ENCODE results near the gene SRP68. TPM values are rescaled to one million over a fixed set of nuclear protein-coding genes. Genes with fewer than 3 reads are reported as not detected.

Gene SRP68
- polyA plus RNA-seq, 3 donors, result 27.4 to 47.1 (median 42.1) TPM

GRCh38 chr17:75995385-75995925 lies 76.9 kb downstream of the SRP68 start:
- peak overlapping the region in 1 of 7 donors; percentile 30 for H3K27ac Mint-ChIP-seq
- no peak for TF ChIP-seq CTCF (IDR thresholded peaks at IDR 0.05)
- 100% methylated on average over 5 of the region's 7 CpGs for WGBS (ENCODE audit: insufficient coverage)
- H2AFZ ChIP-seq (ENCODE audit: insufficient read depth, low read depth, low read length, poor library complexity, severe bottlenecking), result no peak overlapping the region
- H3K27me3 Mint-ChIP-seq (ENCODE audit: low read depth in 3 of 3), result peaks cover 0 to 2% (median 0%) of the 10 kb centered on the region in 3 donors
- H3K9ac ChIP-seq (ENCODE audit: insufficient read depth, low read length, poor library complexity, severe bottlenecking), result no peak overlapping the region
- H3K27ac ChIP-seq (ENCODE audit: low read depth in 1 of 2, low read length in 2 of 2), result no peak overlapping the region
- peaks cover 17 to 42% of the 10 kb centered on the region in 2 donors for H3K36me3 ChIP-seq (replicated peaks in 1 of 2; ENCODE audit: control insufficient read depth in 1 of 2, insufficient read depth in 2 of 2, low read length in 2 of 2)
- H3K4me3 ChIP-seq (replicated peaks in 1 of 3; ENCODE audit: low read depth in 2 of 3, low read length in 3 of 3), result no peak overlapping the region
- H3K9me3 ChIP-seq (replicated peaks in 1 of 2; ENCODE audit: control insufficient read depth in 1 of 2, insufficient read depth in 1 of 2, low read length in 2 of 2), result no peaks in the 10 kb centered on the region
- DNase-seq, result no peak
- peaks cover 29 to 32% of the 10 kb centered on the region in 2 donors for H3K4me1 ChIP-seq (ENCODE audit: control insufficient read depth in 1 of 2, insufficient read depth in 2 of 2, low read length in 2 of 2)
- H3K9me3 Mint-ChIP-seq, result no peaks in the 10 kb centered on the region
- H3K4me3 Mint-ChIP-seq, result no peak overlapping the region
- H3K27me3 ChIP-seq (ENCODE audit: control insufficient read depth in 2 of 2, insufficient read depth in 2 of 2, low read length in 2 of 2), result no peaks in the 10 kb centered on the region
- peaks cover 30% of the 10 kb centered on the region for H3K4me1 Mint-ChIP-seq
- no peak overlapping the region for H3K4me2 ChIP-seq (replicated peaks; ENCODE audit: extremely low read depth, low read length, poor library complexity, severe bottlenecking)
- no peaks in the 10 kb centered on the region for H3K79me2 ChIP-seq (ENCODE audit: insufficient read depth, low read length)
- peaks cover 34 to 66% of the 10 kb centered on the region in 2 donors for H3K36me3 Mint-ChIP-seq
- H4K20me1 ChIP-seq (ENCODE audit: insufficient read depth, low read length), result no peaks in the 10 kb centered on the region
- intact Hi-C loops (cut with micrococcal nuclease), result no loop called here

- TF ChIP-seq CTCF (IDR thresholded peaks at IDR 0.05), result no peak
- H3K4me1 ChIP-seq (ENCODE audit: control insufficient read depth in 1 of 2, insufficient read depth in 2 of 2, low read length in 2 of 2), result peaks cover 29 to 32% of the 10 kb centered on the region in 2 donors
- Mint-ChIP-seq H3K27ac (no peak overlapping the region), H3K27me3 (ENCODE audit: low read depth in 3 of 3) (peaks cover 0 to 2% (median 0%) of the 10 kb centered on the region in 3 donors), H3K36me3 (peaks cover 34 to 67% of the 10 kb centered on the region in 2 donors), H3K4me1 (peaks cover 30% of the 10 kb centered on the region), H3K4me3 (no peak overlapping the region), H3K9me3 (no peaks in the 10 kb centered on the region)
- H2AFZ ChIP-seq (ENCODE audit: insufficient read depth, low read depth, low read length, poor library complexity, severe bottlenecking), result no peak overlapping the region
- H3K4me3 ChIP-seq (replicated peaks in 1 of 3; ENCODE audit: low read depth in 2 of 3, low read length in 3 of 3), result no peak overlapping the region
- H3K27me3 ChIP-seq (ENCODE audit: control insufficient read depth in 2 of 2, insufficient read depth in 2 of 2, low read length in 2 of 2), result no peaks in the 10 kb centered on the region
- no peak for DNase-seq
- no peak overlapping the region for H3K27ac ChIP-seq (ENCODE audit: low read depth in 1 of 2, low read length in 2 of 2)
- WGBS (ENCODE audit: insufficient coverage), result 96% methylated on average over 3 of the region's 5 CpGs
- no peak overlapping the region for H3K9ac ChIP-seq (ENCODE audit: insufficient read depth, low read length, poor library complexity, severe bottlenecking)
- intact Hi-C loops (cut with micrococcal nuclease), result no loop called here
- no peaks in the 10 kb centered on the region for H4K20me1 ChIP-seq (ENCODE audit: insufficient read depth, low read length)
- peaks cover 15 to 39% of the 10 kb centered on the region in 2 donors for H3K36me3 ChIP-seq (replicated peaks in 1 of 2; ENCODE audit: control insufficient read depth in 1 of 2, insufficient read depth in 2 of 2, low read length in 2 of 2)
- H3K9me3 ChIP-seq (replicated peaks in 1 of 2; ENCODE audit: control insufficient read depth in 1 of 2, insufficient read depth in 1 of 2, low read length in 2 of 2), result no peaks in the 10 kb centered on the region
- H3K4me2 ChIP-seq (replicated peaks; ENCODE audit: extremely low read depth, low read length, poor library complexity, severe bottlenecking), result no peak overlapping the region
- H3K79me2 ChIP-seq (ENCODE audit: insufficient read depth, low read length), result no peaks in the 10 kb centered on the region
Measured at GRCh38 chr17:75994802-75995370, 77.4 kb downstream of the SRP68 start.
